HL-60 (cell line): ENCODE results near the gene ATRIP.

ENCODE experiments used
- DNase-seq, 2 experiments: peaks; one replicate each; pipeline ENCODE4 v3.0.0-alpha.2; 2010 to 2020; ENCODE audit warnings: low read depth in 1 of 2, low spot score in 1 of 2
- H3K27ac ChIP-seq: fragments of 250-450 bp; sonication (Bioruptor Pico); replicated peaks from 2 replicates; pipeline ENCODE4 v1.5.1; 2020; ENCODE audit warnings: mild to moderate bottlenecking, moderate library complexity
- H3K27me3 ChIP-seq: fragments of 250-450 bp; sonication (Bioruptor Pico); 2 replicates; pipeline ENCODE4 v1.5.1; 2021; ENCODE audit warnings: mild to moderate bottlenecking, moderate library complexity; ENCODE audit not compliant: insufficient read depth, poor library complexity, severe bottlenecking
- H3K4me3 ChIP-seq: replicated peaks from 2 replicates; pipeline ENCODE4 v1.5.1; 2011; ENCODE audit warnings: mild to moderate bottlenecking, control low read depth, low read length; ENCODE audit not compliant: insufficient read depth
- GABPA ChIP-seq: IDR thresholded peaks from 2 replicates; pipeline ENCODE4 v1.6.1; 2012; ENCODE audit warnings: low read depth
- POLR2AphosphoS5 ChIP-seq: IDR thresholded peaks from 2 replicates; pipeline ENCODE4 v1.6.1; 2012; ENCODE audit warnings: low read depth
- SPI1 ChIP-seq: IDR thresholded peaks from 2 replicates; pipeline ENCODE4 v1.6.1; 2012; ENCODE audit warnings: low read depth, mild to moderate bottlenecking, borderline replicate concordance
- TF ChIP-seq, protein P1 (sequence below): IDR thresholded peaks from 2 replicates; pipeline ENCODE4 v1.6.1; 2012; ENCODE audit warnings: low read depth; ENCODE audit not compliant: insufficient replicate concordance
- TF ChIP-seq, protein P2 (sequence below): IDR thresholded peaks from one replicate; pipeline ENCODE4 v1.5.1; 2011; ENCODE audit warnings: low read length, control low read depth, inconsistent platforms; ENCODE audit not compliant: insufficient read depth

ATRIP gene

DNA sequence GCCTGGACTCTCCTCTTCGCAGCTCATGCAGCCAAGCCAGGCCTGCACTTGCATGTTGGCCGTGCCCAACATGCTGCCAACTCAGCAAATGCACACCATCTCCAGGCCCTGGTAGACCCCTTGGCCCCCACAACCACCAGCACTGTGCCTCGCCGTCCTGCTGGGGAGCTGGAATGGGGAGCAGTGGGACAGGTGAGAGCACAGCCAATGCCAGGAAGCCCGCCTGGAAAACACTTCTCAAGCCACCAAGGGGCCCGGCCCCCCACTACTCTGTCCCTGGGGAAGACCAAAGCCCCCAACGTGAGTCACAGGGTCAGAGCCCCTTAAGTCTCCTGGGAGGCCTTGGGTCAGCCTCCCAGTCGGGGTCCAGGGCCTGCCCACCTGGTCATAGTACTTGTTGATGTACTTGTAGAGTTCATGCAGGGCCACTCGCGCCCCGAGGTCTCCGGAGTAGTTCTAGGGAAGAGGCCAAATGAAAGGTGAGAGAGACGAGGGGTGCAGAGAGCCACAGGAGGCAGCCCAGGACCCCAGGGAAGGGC, 41.1 kb upstream of the ATRIP start:
- Histone ChIP-seq H3K27me3 (no peaks in the 10 kb centered on the region), H3K27ac (no peak overlapping the region), H3K4me3 (no peak overlapping the region)
- TF ChIP-seq SPI1 (no peak), POLR2AphosphoS5 (no peak), GABPA (no peak)
- TF ChIP-seq, protein P1, sequence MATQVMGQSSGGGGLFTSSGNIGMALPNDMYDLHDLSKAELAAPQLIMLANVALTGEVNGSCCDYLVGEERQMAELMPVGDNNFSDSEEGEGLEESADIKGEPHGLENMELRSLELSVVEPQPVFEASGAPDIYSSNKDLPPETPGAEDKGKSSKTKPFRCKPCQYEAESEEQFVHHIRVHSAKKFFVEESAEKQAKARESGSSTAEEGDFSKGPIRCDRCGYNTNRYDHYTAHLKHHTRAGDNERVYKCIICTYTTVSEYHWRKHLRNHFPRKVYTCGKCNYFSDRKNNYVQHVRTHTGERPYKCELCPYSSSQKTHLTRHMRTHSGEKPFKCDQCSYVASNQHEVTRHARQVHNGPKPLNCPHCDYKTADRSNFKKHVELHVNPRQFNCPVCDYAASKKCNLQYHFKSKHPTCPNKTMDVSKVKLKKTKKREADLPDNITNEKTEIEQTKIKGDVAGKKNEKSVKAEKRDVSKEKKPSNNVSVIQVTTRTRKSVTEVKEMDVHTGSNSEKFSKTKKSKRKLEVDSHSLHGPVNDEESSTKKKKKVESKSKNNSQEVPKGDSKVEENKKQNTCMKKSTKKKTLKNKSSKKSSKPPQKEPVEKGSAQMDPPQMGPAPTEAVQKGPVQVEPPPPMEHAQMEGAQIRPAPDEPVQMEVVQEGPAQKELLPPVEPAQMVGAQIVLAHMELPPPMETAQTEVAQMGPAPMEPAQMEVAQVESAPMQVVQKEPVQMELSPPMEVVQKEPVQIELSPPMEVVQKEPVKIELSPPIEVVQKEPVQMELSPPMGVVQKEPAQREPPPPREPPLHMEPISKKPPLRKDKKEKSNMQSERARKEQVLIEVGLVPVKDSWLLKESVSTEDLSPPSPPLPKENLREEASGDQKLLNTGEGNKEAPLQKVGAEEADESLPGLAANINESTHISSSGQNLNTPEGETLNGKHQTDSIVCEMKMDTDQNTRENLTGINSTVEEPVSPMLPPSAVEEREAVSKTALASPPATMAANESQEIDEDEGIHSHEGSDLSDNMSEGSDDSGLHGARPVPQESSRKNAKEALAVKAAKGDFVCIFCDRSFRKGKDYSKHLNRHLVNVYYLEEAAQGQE = no peak
- TF ChIP-seq, protein P2, sequence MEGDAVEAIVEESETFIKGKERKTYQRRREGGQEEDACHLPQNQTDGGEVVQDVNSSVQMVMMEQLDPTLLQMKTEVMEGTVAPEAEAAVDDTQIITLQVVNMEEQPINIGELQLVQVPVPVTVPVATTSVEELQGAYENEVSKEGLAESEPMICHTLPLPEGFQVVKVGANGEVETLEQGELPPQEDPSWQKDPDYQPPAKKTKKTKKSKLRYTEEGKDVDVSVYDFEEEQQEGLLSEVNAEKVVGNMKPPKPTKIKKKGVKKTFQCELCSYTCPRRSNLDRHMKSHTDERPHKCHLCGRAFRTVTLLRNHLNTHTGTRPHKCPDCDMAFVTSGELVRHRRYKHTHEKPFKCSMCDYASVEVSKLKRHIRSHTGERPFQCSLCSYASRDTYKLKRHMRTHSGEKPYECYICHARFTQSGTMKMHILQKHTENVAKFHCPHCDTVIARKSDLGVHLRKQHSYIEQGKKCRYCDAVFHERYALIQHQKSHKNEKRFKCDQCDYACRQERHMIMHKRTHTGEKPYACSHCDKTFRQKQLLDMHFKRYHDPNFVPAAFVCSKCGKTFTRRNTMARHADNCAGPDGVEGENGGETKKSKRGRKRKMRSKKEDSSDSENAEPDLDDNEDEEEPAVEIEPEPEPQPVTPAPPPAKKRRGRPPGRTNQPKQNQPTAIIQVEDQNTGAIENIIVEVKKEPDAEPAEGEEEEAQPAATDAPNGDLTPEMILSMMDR = no peak
- no peak for DNase-seq

- DNase-seq = no peak
- TF ChIP-seq GABPA = no peak
- no peak for TF ChIP-seq SPI1
- TF ChIP-seq, protein P2 = no peak
- no peak for TF ChIP-seq POLR2AphosphoS5
- TF ChIP-seq, protein P1 = no peak
Observed at GRCh38 chr3:48405971-48406370, 40.6 kb upstream of the ATRIP start.

DNA sequence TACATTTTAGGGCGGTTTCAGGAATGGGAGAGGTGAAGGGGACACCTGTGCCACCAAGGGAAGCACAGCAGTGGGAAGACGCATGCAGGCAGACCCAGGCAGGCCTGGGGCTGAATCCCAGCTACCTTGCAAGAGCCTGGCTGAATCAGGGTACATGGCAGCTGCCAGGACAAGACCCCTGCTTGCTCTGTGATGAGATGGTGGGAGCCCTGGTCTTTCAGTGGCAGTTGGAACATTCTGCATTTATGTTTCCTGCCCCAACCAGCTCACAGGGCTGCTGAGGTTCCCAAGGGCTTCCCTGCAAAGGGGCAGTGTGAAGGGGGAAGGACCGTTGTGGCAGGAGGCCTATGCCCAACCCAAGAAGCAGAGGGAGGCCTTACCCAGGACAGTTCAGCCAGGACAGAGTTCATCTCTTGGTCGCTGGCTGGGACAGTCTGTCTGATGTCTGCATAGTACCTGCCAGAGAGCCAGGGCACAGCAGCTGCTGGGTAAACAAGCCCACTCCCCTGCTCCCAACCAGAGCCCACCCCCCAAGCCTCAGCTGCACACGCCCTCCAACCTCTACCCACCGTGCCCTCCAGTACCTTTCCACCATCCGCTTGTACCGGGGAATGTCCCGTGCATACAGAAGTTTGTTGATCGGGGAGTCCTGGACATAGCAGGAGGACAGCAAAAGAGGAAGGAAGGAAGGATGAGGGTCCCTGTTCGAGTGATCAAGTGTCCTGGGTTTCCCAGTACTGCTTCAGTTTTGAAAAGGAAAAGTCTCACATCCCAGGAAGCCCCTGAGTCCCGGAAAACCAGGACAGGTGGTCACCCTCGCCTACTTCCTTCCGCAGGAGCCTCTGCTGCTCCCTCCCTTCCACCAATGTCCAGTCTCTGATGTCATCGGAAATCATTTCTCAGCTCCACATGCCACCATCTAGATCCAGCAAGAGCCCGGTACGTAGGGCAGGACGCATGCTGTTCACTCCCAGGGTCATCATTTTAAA, 39.8 kb upstream of the ATRIP start:
- no peak overlapping the region for H3K4me3 ChIP-seq
- no peak for DNase-seq
- no peak overlapping the region for H3K27ac ChIP-seq
- H3K27me3 ChIP-seq = no peaks in the 10 kb centered on the region
- TF ChIP-seq SPI1 = no peak
- TF ChIP-seq, protein P2 = no peak
- TF ChIP-seq GABPA = no peak
- TF ChIP-seq, protein P1 = no peak
- TF ChIP-seq POLR2AphosphoS5 = no peak

More at GRCh38 chr3:48405971-48406370, 40.6 kb upstream of the ATRIP start:
- no peaks in the 10 kb centered on the region for H3K27me3 ChIP-seq
- H3K4me3 ChIP-seq = no peak overlapping the region
- no peak overlapping the region for H3K27ac ChIP-seq
